Muscle layer of duodenum (tissue), 2 donors: ENCODE data around the gene IFI44L.
A peak's percentile ranks its signal among the peaks of the same experiment; 100 is the strongest.

Source experiments
- H3K27ac ChIP-seq: one replicate; pipeline ENCODE4 v1.7.0; 2013; ENCODE audit warnings: mild to moderate bottlenecking, low read length
- H3K27me3 ChIP-seq: one replicate; pipeline ENCODE4 v1.7.0; 2013; ENCODE audit warnings: low read depth, mild to moderate bottlenecking, control low read depth, low read length
- H3K36me3 ChIP-seq, 2 donors: one replicate each; pipeline ENCODE4 v1.7.0; 2013; ENCODE audit warnings: low read length in 2 of 2, control low read depth in 1 of 2, mild to moderate bottlenecking in 1 of 2; ENCODE audit not compliant: insufficient read depth in 2 of 2, control insufficient read depth in 1 of 2
- H3K4me1 ChIP-seq, 2 donors: one replicate each; pipeline ENCODE4 v1.7.0; 2013; ENCODE audit warnings: low read length in 2 of 2, mild to moderate bottlenecking in 2 of 2, control low read depth in 1 of 2, moderate library complexity in 1 of 2; ENCODE audit not compliant: insufficient read depth in 2 of 2, control insufficient read depth in 1 of 2
- H3K4me3 ChIP-seq, 2 donors: one replicate each; pipeline ENCODE4 v1.7.0; 2013; ENCODE audit warnings: low read length in 2 of 2, low read depth in 1 of 2, mild to moderate bottlenecking in 1 of 2
- H3K9me3 ChIP-seq, 2 donors: one replicate each; pipeline ENCODE4 v1.7.0; 2013; ENCODE audit warnings: low read length in 2 of 2, control low read depth in 1 of 2, mild to moderate bottlenecking in 1 of 2; ENCODE audit not compliant: control insufficient read depth in 1 of 2
- donor health status: healthy.

Gene IFI44L

GRCh38 chr1:78641558-78641957, 21.3 kb downstream of the IFI44L start:
- Histone ChIP-seq H3K4me1 (no peaks in the 10 kb centered on the region), H3K4me3 (no peak overlapping the region), H3K27me3 (no peaks in the 10 kb centered on the region), H3K36me3 (no peaks in the 10 kb centered on the region), H3K9me3 (no peaks in the 10 kb centered on the region), H3K27ac (no peak overlapping the region)

GRCh38 chr1:78645723-78646122, 25.5 kb downstream of the IFI44L start:
- Histone ChIP-seq H3K9me3 (no peaks in the 10 kb centered on the region), H3K4me1 (peaks cover 8 to 13% of the 10 kb centered on the region in 2 donors), H3K27ac (no peak overlapping the region), H3K27me3 (no peaks in the 10 kb centered on the region), H3K4me3 (no peak overlapping the region), H3K36me3 (no peaks in the 10 kb centered on the region)

GRCh38 chr1:78647238-78647637, 27.0 kb downstream of the IFI44L start:
- Histone ChIP-seq H3K27ac (no peak overlapping the region), H3K27me3 (no peaks in the 10 kb centered on the region), H3K36me3 (no peaks in the 10 kb centered on the region), H3K9me3 (no peaks in the 10 kb centered on the region), H3K4me1 (peaks cover 8 to 13% of the 10 kb centered on the region in 2 donors), H3K4me3 (no peak overlapping the region)

DNA sequence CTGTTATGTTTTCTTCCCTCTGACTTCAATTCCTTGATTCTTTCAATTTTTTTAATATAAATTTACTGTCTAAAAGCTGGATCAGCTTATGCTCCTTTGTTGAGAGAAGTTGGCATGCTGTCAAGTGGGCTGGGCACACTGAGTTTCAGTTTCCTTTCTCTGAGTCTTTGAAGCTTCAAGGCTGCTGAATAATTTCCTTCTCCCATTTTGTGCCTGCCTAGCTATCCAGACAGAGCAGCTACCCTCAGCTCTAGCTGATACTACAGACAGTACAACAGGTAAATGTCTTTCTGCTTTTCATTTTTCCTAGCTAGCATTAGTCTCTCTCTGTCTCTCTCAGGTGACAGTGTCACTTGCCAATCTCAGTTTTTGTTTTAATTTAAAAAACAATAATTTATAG, 29.4 kb downstream of the IFI44L start, which contains the start of gene IFI44:
Gene IFI44, plus strand, starts transcription at position 204 of the 400 bp plus-strand sequence. CDS start 365 bp downstream, outside the sequence.
- peak within 1 kb of the TSS; percentile 58 to 84 for H3K4me3 ChIP-seq
- H3K4me1 ChIP-seq, result peaks cover 13 to 15% of the 10 kb centered on the region in 2 donors
- H3K27me3 ChIP-seq, result no peaks in the 10 kb centered on the region
- no peaks in the 10 kb centered on the region for H3K9me3 ChIP-seq
- H3K27ac ChIP-seq, result peak within 1 kb of the TSS; percentile 76
- H3K36me3 ChIP-seq, result no peaks in the 10 kb centered on the region

- peak overlapping the region; percentile 58 to 84 for H3K4me3 ChIP-seq
- H3K27me3 ChIP-seq, result no peaks in the 10 kb centered on the region
- peaks cover 13 to 15% of the 10 kb centered on the region in 2 donors for H3K4me1 ChIP-seq
- H3K36me3 ChIP-seq, result no peaks in the 10 kb centered on the region
- no peaks in the 10 kb centered on the region for H3K9me3 ChIP-seq
- peak overlapping the region; percentile 76 for H3K27ac ChIP-seq
Observed at GRCh38 chr1:78650114-78650660, 29.9 kb downstream of the IFI44L start.

GRCh38 chr1:78651241-78651640, 31.0 kb downstream of the IFI44L start:
- H3K9me3 ChIP-seq, result no peaks in the 10 kb centered on the region
- H3K27me3 ChIP-seq, result no peaks in the 10 kb centered on the region
- H3K36me3 ChIP-seq, result peaks cover 0 to 9% of the 10 kb centered on the region in 2 donors
- H3K4me3 ChIP-seq, result peak overlapping the region; percentile 58 to 84
- peaks cover 13 to 15% of the 10 kb centered on the region in 2 donors for H3K4me1 ChIP-seq
- no peak overlapping the region for H3K27ac ChIP-seq

- Histone ChIP-seq H3K36me3 (peaks cover 0 to 9% of the 10 kb centered on the region in 2 donors), H3K27ac (no peak overlapping the region), H3K4me1 (peaks cover 13 to 15% of the 10 kb centered on the region in 2 donors), H3K4me3 (peak overlapping the region; percentile 58 to 84), H3K27me3 (no peaks in the 10 kb centered on the region), H3K9me3 (no peaks in the 10 kb centered on the region)
Observed at GRCh38 chr1:78652019-78652560, 31.8 kb downstream of the IFI44L start.

- Histone ChIP-seq H3K4me1 (peaks cover 0 to 2% of the 10 kb centered on the region in 2 donors), H3K9me3 (no peaks in the 10 kb centered on the region), H3K4me3 (no peak overlapping the region), H3K27ac (no peak overlapping the region), H3K36me3 (peaks cover 24 to 26% of the 10 kb centered on the region in 2 donors), H3K27me3 (no peaks in the 10 kb centered on the region)
Observed at GRCh38 chr1:78658901-78659300, 38.7 kb downstream of the IFI44L start.

DNA sequence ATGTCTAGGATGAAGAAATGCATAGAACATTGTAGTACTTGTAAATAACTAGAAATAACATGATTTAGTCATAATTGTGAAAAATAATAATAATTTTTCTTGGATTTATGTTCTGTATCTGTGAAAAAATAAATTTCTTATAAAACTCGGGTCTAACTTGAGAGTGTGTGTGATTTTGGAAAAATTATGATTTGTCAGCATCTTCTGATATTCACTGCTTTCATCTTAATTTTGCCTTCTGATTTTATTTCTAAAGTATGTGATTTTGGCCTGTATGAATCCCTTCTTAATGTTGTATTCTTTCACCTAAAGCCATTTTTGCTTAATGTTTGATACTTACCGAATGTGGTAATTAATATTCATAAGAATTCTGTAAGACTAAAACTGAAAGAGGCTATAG, 43.7 kb downstream of the IFI44L start:
- peaks cover 14 to 24% of the 10 kb centered on the region in 2 donors for H3K36me3 ChIP-seq
- no peaks in the 10 kb centered on the region for H3K27me3 ChIP-seq
- H3K4me3 ChIP-seq, result no peak overlapping the region
- no peaks in the 10 kb centered on the region for H3K4me1 ChIP-seq
- H3K27ac ChIP-seq, result no peak overlapping the region
- no peaks in the 10 kb centered on the region for H3K9me3 ChIP-seq

DNA sequence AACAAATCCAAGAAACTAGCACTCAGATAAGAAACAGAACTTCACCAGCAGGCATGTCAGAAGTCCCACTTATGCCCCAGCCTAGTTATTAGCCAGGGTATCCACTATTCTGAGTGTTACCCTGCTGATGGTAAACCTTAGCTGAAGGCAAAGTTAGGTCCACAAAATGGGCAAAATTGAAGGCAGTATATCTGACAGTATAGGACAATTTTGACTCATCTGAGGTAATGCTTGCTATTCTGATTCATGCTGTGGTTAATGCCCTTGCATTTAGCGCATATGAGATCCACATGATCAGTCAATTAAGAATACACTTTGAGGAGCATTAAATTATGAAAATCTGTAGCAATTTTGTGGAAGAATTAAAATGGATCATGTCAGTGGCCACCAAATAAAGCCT, 44.5 kb downstream of the IFI44L start:
- Histone ChIP-seq H3K36me3 (peaks cover 8 to 17% of the 10 kb centered on the region in 2 donors), H3K9me3 (no peaks in the 10 kb centered on the region), H3K4me3 (no peak overlapping the region)

GRCh38 chr1:78665809-78666208, 45.6 kb downstream of the IFI44L start:
- H3K36me3 ChIP-seq, result peaks cover 0 to 10% of the 10 kb centered on the region in 2 donors
- H3K27me3 ChIP-seq, result no peaks in the 10 kb centered on the region
- H3K27ac ChIP-seq, result no peak overlapping the region
- H3K9me3 ChIP-seq, result no peaks in the 10 kb centered on the region
- H3K4me1 ChIP-seq, result no peaks in the 10 kb centered on the region
- no peak overlapping the region for H3K4me3 ChIP-seq

More for the DNA sequence above, 44.5 kb downstream of the IFI44L start:
- no peaks in the 10 kb centered on the region for H3K27me3 ChIP-seq
- H3K27ac ChIP-seq, result no peak overlapping the region
- no peaks in the 10 kb centered on the region for H3K4me1 ChIP-seq

DNA sequence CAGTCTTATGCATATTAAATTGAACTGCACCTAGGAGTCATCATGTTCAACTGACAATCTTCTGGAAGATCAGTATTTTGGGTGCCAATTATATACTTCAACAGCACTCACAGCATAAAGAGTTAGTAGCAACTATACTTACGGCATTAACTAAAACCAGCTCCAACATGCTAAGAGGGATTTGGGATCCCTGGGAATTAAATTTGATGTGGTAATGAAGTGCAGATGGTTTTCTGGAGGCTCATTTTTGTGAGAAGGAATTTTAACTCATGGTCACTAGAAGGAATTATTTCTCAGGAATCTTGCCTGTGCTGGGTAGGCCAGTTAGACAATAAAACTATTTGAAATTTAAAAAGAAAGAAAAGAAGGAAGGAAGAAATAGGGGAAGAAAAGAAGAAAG, 47.7 kb downstream of the IFI44L start:
- H3K27me3 ChIP-seq, result no peaks in the 10 kb centered on the region
- no peak overlapping the region for H3K27ac ChIP-seq
- H3K36me3 ChIP-seq, result peaks cover 0 to 3% of the 10 kb centered on the region in 2 donors
- no peaks in the 10 kb centered on the region for H3K4me1 ChIP-seq
- no peaks in the 10 kb centered on the region for H3K9me3 ChIP-seq
- no peak overlapping the region for H3K4me3 ChIP-seq
